Measurements from ENCODE around the gene PLEKHA4. TPM values are rescaled to one million over a fixed set of nuclear protein-coding genes. Genes with fewer than 3 reads are reported as not detected.
A peak's percentile ranks its signal among the peaks of the same experiment; 100 is the strongest.

PLEKHA4 gene
- total and polyA plus RNA-seq, 9 of the 15 experiments (the other 6 are each of a cell fraction or from before 2014, with no cell fraction given) = 0.07 to 30.8 (median 11.4) TPM

DNA sequence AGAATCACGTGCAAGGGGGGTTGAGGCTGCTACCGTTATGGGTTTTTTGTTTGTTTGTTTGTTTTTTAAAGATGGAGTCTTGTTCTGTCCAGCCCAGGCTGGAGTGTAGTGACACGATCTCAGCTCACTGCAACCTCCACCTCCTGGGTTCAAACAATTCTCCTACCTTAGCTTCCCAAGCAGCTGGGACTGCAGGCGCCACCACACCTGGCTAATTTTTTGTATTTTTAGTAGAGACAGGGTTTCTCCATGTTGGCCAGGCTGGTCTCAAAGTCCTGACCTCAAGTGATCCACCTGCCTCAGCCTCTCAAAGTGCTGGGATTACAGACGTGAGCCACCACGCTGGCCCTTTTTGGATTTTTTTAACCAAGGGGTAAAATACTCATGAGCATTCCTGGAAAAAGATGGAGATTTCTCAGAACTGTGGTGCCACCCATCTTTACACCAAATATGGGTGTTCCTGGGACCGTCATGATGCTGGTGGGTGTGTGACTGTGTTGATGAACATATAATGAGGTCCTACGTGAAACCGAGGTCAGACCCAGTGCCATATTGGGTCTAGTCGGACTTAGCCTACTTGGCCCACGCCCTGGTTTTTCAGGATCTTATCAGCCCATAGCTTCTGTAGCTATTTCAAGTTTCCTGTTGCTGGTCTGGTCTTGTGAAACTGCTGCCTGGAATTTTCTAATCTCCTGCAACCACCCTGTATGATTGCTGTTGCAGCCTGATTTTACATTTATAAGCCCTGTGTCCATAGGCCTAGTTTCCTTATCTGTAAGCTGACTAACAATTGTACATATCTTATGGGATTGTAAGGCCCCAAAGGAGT, 10.0 kb upstream of the PLEKHA4 start (continued):
- TF ChIP-seq, protein P1, sequence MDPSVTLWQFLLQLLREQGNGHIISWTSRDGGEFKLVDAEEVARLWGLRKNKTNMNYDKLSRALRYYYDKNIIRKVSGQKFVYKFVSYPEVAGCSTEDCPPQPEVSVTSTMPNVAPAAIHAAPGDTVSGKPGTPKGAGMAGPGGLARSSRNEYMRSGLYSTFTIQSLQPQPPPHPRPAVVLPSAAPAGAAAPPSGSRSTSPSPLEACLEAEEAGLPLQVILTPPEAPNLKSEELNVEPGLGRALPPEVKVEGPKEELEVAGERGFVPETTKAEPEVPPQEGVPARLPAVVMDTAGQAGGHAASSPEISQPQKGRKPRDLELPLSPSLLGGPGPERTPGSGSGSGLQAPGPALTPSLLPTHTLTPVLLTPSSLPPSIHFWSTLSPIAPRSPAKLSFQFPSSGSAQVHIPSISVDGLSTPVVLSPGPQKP (CRISPR knock-in tag; IDR thresholded peaks at IDR 0.05) = no peak
- TF ChIP-seq ZBTB5 (IDR thresholded peaks at IDR 0.05) = peak; percentile 89
- TF ChIP-seq PPARD (CRISPR knock-in tag; IDR thresholded peaks at IDR 0.05) = no peak
- peak; percentile 67; the same call in 1 of the 2 replicates for TF ChIP-seq ZBTB33 (CRISPR knock-in tag; IDR thresholded peaks at IDR 0.05)
- TF ChIP-seq TARDBP (IDR thresholded peaks at IDR 0.05) = peak; percentile 95
- TF ChIP-seq, protein P2, sequence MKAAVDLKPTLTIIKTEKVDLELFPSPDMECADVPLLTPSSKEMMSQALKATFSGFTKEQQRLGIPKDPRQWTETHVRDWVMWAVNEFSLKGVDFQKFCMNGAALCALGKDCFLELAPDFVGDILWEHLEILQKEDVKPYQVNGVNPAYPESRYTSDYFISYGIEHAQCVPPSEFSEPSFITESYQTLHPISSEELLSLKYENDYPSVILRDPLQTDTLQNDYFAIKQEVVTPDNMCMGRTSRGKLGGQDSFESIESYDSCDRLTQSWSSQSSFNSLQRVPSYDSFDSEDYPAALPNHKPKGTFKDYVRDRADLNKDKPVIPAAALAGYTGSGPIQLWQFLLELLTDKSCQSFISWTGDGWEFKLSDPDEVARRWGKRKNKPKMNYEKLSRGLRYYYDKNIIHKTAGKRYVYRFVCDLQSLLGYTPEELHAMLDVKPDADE (conservative IDR thresholded peaks at IDR 0.05; ENCODE audit: control insufficient read depth, low read depth, low read length) = peak; percentile 89
- TF ChIP-seq ZNF274 (IDR thresholded peaks at IDR 0.05; ENCODE audit: borderline replicate concordance, low read depth, low read length) = peak; percentile 77; the same call in 1 of the 2 replicates
- TF ChIP-seq CREB3L1 (IDR thresholded peaks at IDR 0.05; ENCODE audit: borderline replicate concordance, low read depth) = peak; percentile 76; the same call in 1 of the 2 replicates
- TF ChIP-seq TEAD4 (IDR thresholded peaks at IDR 0.05; ENCODE audit: low read length) = peak; percentile 100
- TF ChIP-seq TEAD4 (CRISPR knock-in tag; IDR thresholded peaks at IDR 0.05; ENCODE audit: borderline replicate concordance) = peak; percentile 87; the same call in 1 of the 2 replicates
- TF ChIP-seq CC2D1A (IDR thresholded peaks at IDR 0.05) = peak; percentile 98
- TF ChIP-seq WHSC1 (IDR thresholded peaks at IDR 0.05; ENCODE audit: low read length) = no peak
- peak in 1 of 2 experiments; percentile 76; a peak in 2 of 4 replicates for TF ChIP-seq ETV6 (IDR thresholded peaks at IDR 0.05; ENCODE audit: borderline replicate concordance in 1 of 2, low read depth in 2 of 2, low read length in 1 of 2)
- no peak for TF ChIP-seq ETV6 (CRISPR knock-in tag; IDR thresholded peaks at IDR 0.05; ENCODE audit: borderline replicate concordance)
- TF ChIP-seq NFATC3 (IDR thresholded peaks at IDR 0.05) = peak; percentile 89
- peak; percentile 20; the same call in 1 of the 2 replicates for TF ChIP-seq ZNF239 (CRISPR knock-in tag; IDR thresholded peaks at IDR 0.05)
